OCI-LY1 (cell line): ENCODE data around the gene CACNG3.

Source experiments
- H2AFZ ChIP-seq: fragments of 200-600 bp; sonication (generic), shearing (Covaris generic); 2 replicates; pipeline ENCODE4 v1.6.0; 2014; ENCODE audit warnings: antibody characterized with exemption, mild to moderate bottlenecking, low read length
- H3F3A ChIP-seq: fragments of 200-600 bp; sonication (generic), shearing (Covaris generic); 2 replicates; pipeline ENCODE4 v1.6.0; 2014; ENCODE audit warnings: mild to moderate bottlenecking, antibody characterized with exemption, low read length, moderate library complexity; ENCODE audit not compliant: insufficient read depth
- H3K27ac ChIP-seq: fragments of 200-600 bp; sonication (generic); 2 replicates; pipeline ENCODE4 v1.5.1; 2014; ENCODE audit warnings: low read length, mixed run types, mild to moderate bottlenecking, low read depth; ENCODE audit not compliant: poor library complexity, severe bottlenecking
- H3K27me3 ChIP-seq: fragments of 200-600 bp; sonication (generic); 2 replicates; pipeline ENCODE4 v1.6.0; 2014; ENCODE audit warnings: antibody characterized with exemption, mild to moderate bottlenecking, low read length, moderate library complexity; ENCODE audit not compliant: insufficient read depth
- H3K36me3 ChIP-seq: fragments of 200-600 bp; sonication (generic); 2 replicates; pipeline ENCODE4 v1.6.1; 2014; ENCODE audit warnings: mild to moderate bottlenecking, antibody characterized with exemption, low read length, moderate library complexity, mixed read lengths; ENCODE audit not compliant: insufficient read depth
- H3K4me1 ChIP-seq: fragments of 200-600 bp; sonication (generic); 2 replicates; pipeline ENCODE4 v1.5.1; 2014; ENCODE audit warnings: mild to moderate bottlenecking, low read length, moderate library complexity; ENCODE audit not compliant: insufficient read depth, severe bottlenecking
- H3K4me2 ChIP-seq: fragments of 200-600 bp; sonication (generic), shearing (Covaris generic); 2 replicates; pipeline ENCODE4 v1.6.1; 2014; ENCODE audit warnings: low read length
- H3K4me3 ChIP-seq: fragments of 200-600 bp; sonication (generic); 2 replicates; pipeline ENCODE4 v1.5.1; 2014; ENCODE audit warnings: low read length, low read depth, mild to moderate bottlenecking, mixed read lengths; ENCODE audit not compliant: poor library complexity, severe bottlenecking
- H3K79me2 ChIP-seq: fragments of 200-600 bp; shearing (Covaris generic); 2 replicates; pipeline ENCODE4 v1.6.1; 2016; ENCODE audit warnings: mixed run types, low read length, mixed read lengths; ENCODE audit not compliant: insufficient read depth
- H3K9ac ChIP-seq: fragments of 200-600 bp; sonication (generic), shearing (Covaris generic); 2 replicates; pipeline ENCODE4 v1.6.1; 2014; ENCODE audit warnings: mild to moderate bottlenecking, low read length, mixed read lengths
- H3K9me2 ChIP-seq: fragments of 200-600 bp; sonication (generic), shearing (Covaris generic); 2 replicates; pipeline ENCODE4 v1.6.1; 2014; ENCODE audit warnings: low read depth, mild to moderate bottlenecking, low read length, mixed read lengths
- H3K9me3 ChIP-seq: fragments of 200-600 bp; shearing (Covaris generic); 2 replicates; pipeline ENCODE4 v1.6.1; 2014; ENCODE audit warnings: low read length, mixed read lengths
- H4K20me1 ChIP-seq: fragments of 200-600 bp; sonication (generic), shearing (Covaris generic); 2 replicates; pipeline ENCODE4 v1.6.0; 2016; ENCODE audit warnings: mild to moderate bottlenecking, low read length; ENCODE audit not compliant: insufficient read depth
- CTCF ChIP-seq: fragments of 200-600 bp; sonication (generic), shearing (Covaris generic); IDR thresholded peaks from 2 replicates; pipeline ENCODE4 v1.5.1; 2017; ENCODE audit warnings: mild to moderate bottlenecking, antibody characterized with exemption, low read length, moderate library complexity, mixed read lengths
- EZH2 ChIP-seq: fragments of 200-600 bp; sonication (generic), shearing (Covaris generic); IDR thresholded peaks from 2 replicates; pipeline ENCODE4 v1.8.0; 2017; ENCODE audit warnings: borderline replicate concordance, mixed run types, mild to moderate bottlenecking, antibody characterized with exemption, low read length, moderate library complexity, mixed read lengths

CACNG3 gene

DNA sequence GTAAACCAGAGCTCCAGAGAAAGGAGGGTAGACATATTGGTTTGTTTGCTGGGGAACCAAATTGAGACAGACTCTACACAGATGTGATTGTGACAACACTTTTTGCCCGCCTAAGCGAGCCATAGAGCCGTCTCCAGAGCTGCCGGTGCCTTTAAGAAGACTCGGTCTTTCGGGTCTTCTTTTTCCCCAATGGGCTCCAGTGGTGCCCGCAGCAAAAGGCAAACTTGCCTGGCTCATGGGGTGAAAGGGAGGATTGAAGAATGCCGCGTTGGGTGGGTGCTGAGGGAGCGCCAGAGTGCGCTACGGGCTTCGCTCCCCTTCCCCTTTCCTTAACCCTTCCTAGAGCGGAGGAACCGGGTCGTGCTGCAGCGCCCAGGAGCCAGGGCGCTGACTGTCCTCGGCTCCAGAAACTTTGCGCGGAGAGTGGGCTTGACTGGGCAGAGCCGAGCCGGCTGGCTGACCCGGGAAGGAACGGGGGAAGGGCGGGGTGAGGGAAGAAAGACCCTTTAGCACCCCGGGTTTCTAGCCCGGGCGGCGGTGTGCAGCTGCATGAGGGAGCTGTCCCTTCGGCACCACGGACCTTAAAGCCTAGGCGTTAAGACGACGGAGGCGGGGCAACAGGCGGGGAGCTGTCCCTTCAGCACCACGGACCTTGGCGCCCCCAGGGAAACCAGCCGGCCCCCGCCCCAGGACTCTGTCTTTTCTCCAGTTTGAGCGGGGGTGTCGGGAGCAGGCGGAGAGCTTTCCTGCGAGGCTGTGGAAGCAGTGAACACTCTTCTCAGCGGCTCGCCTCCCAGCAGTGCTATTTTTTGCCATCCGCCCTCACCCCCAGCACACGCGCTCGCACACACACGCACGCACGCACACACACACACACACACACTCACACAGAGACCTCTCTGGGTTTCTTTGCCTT is at the start of gene CACNG3:
Gene CACNG3 (plus strand): TSS at position 880 of the 916 bp plus-strand sequence. CDS start 420 bp downstream, outside the sequence.
- H3K27me3 ChIP-seq: peaks cover 3% of the 10 kb centered on the region; the same call in 1 of the 2 replicates
- H4K20me1 ChIP-seq: no peaks in the 10 kb centered on the region
- H3F3A ChIP-seq: no peaks in the 10 kb centered on the region
- no peak within 1 kb of the TSS for H3K4me3 ChIP-seq
- H3K9me3 ChIP-seq: no peaks in the 10 kb centered on the region
- H3K27ac ChIP-seq: no peak within 1 kb of the TSS
- H2AFZ ChIP-seq: no peak within 1 kb of the TSS
- no peak within 1 kb of the TSS for H3K9ac ChIP-seq
- H3K4me1 ChIP-seq: no peaks in the 10 kb centered on the region
- TF ChIP-seq EZH2 (no peak), CTCF (no peak)
- H3K4me2 ChIP-seq: no peak within 1 kb of the TSS
- no peaks in the 10 kb centered on the region for H3K79me2 ChIP-seq
- no peaks in the 10 kb centered on the region for H3K36me3 ChIP-seq
- no peaks in the 10 kb centered on the region for H3K9me2 ChIP-seq

DNA sequence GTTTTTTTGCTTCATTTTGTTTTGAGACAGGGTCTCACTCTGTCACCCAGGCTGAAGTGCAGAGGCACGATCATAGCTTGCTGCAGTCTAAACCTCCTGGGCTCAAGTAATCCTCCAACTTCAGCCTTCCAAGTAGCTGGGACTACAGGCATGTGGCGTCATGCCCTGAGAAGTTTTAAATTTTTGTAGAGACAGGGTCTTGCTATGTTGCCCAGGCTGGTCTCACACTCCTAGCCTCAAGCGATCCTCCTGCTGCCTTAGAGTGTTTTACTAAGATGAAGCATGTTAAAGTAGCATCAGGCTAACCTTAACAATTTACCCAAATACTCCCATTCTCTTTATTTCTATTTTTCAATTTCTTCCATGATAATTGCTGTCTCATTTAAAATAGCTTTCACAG is 49.2 kb upstream of the CACNG3 start:
- Histone ChIP-seq H3K9ac (no peak overlapping the region), H4K20me1 (no peaks in the 10 kb centered on the region), H3K4me3 (no peak overlapping the region), H3K36me3 (no peaks in the 10 kb centered on the region), H3K27me3 (no peaks in the 10 kb centered on the region), H3F3A (no peaks in the 10 kb centered on the region), H3K9me3 (no peaks in the 10 kb centered on the region), H3K4me1 (no peaks in the 10 kb centered on the region), H3K79me2 (no peaks in the 10 kb centered on the region), H3K9me2 (no peaks in the 10 kb centered on the region), H3K27ac (no peak overlapping the region), H2AFZ (no peak overlapping the region), H3K4me2 (no peak overlapping the region)
- TF ChIP-seq CTCF: no peak
- TF ChIP-seq EZH2: no peak

DNA sequence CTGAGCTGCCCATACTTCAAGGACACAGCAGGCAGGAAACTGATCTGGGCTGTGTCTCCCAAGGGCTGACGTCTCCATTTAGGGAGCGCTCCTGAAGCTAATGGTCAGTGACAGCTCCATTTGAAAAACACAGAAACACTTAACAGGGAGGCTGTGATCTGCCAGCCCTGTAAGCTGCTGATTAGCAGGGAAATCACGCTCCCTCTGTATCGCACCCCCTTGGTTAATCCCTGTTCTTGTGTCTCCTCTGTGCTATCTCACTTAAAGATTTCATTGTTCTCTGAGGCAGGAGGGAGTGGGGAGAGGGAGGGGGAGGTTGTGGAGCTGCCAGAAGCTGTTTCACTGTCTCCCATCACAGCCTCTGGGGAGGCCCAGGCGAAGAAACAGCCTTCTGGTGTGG is 47.4 kb upstream of the CACNG3 start:
- H3F3A ChIP-seq: no peaks in the 10 kb centered on the region
- no peaks in the 10 kb centered on the region for H3K79me2 ChIP-seq
- no peak overlapping the region for H2AFZ ChIP-seq
- H3K4me3 ChIP-seq: no peak overlapping the region
- no peaks in the 10 kb centered on the region for H3K9me2 ChIP-seq
- no peak overlapping the region for H3K27ac ChIP-seq
- no peaks in the 10 kb centered on the region for H4K20me1 ChIP-seq
- H3K9ac ChIP-seq: no peak overlapping the region
- H3K27me3 ChIP-seq: no peaks in the 10 kb centered on the region
- no peaks in the 10 kb centered on the region for H3K36me3 ChIP-seq
- no peaks in the 10 kb centered on the region for H3K9me3 ChIP-seq
- no peaks in the 10 kb centered on the region for H3K4me1 ChIP-seq
- H3K4me2 ChIP-seq: no peak overlapping the region
- no peak for TF ChIP-seq CTCF
- TF ChIP-seq EZH2: no peak
